GM12864 (cell line): ENCODE measurements around the gene LZTFL1.

Experiments
- DNase-seq: peaks from one replicate; pipeline ENCODE4 v3.0.0-alpha.2; 2011; ENCODE audit warnings: low read depth
- H3K4me3 ChIP-seq: 2 replicates; pipeline ENCODE4 v1.5.1; 2011; ENCODE audit warnings: mild to moderate bottlenecking, low read depth, low read length, control low read depth
- CTCF ChIP-seq: IDR thresholded peaks from 2 replicates; pipeline ENCODE4 v1.5.1; 2011; ENCODE audit warnings: low read depth, mild to moderate bottlenecking, moderate library complexity, low read length, control low read depth, inconsistent platforms; ENCODE audit errors: missing control alignments

Gene LZTFL1

DNA sequence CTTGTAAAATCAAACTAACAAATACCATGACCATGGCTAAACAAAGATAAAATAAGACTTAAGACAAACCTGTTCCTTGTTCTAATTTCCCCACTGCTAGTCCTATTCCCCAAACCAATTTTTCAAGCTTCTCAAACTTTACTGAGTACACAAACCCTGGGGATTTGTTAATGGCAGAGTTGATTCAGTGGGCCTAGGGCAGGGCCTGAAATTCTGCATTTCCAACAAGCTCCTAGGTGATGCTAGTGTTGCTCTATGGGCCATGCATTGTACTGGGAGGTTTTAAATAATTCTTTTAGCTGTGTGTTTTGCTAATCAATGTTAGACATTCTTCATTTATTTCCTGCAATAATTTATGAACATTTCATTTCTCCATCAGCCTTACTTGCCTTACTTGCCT, 31.1 kb upstream of the LZTFL1 start:
- DNase-seq, result no peak
- H3K4me3 ChIP-seq, result no peak overlapping the region
- TF ChIP-seq CTCF, result no peak

DNA sequence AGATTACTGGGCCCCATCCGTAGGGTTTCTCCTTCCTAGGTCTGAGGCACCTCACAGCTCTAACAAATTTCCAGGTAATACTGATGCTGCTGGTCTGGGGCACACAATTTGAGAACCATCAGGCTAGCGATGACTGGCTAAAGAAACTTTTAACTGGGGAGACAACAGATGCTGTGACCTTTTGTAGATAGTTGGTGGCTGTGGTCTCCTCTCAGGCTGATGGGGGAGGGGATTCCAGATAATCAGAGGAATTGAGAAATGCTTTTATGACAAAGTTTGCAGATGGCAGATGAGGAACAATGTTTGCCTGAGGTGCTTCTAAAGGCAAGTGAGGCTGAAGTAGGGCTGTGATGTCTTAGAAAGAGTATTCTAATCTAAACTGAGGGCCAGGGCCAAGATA, 30.6 kb upstream of the LZTFL1 start:
- no peak for DNase-seq
- no peak for TF ChIP-seq CTCF
- H3K4me3 ChIP-seq, result no peak overlapping the region

- DNase-seq, result no peak
- no peak overlapping the region for H3K4me3 ChIP-seq
- TF ChIP-seq CTCF, result no peak
Measured at GRCh38 chr3:45871780-45872179, 29.9 kb upstream of the LZTFL1 start.

DNA sequence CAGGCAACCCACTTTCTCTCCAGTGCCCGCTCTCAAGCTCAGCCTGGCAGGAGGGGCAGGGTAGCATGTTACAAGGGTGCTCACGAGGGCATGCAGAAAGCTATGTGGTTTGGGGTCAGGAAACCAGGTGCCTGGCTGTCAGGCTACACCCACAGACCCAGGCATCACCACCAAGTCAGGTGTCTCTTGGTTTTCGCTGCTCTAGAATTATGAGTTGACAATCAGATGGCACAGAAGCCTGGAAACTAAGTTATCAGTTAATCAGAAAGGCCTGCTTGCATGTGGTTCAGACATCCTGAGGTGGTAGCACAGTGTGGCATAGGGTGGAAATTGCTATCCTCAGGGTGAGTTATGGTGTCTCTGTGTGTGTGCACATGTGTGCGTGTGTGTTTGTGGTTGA, 28.2 kb upstream of the LZTFL1 start:
- H3K4me3 ChIP-seq, result no peak overlapping the region
- no peak for DNase-seq

DNA sequence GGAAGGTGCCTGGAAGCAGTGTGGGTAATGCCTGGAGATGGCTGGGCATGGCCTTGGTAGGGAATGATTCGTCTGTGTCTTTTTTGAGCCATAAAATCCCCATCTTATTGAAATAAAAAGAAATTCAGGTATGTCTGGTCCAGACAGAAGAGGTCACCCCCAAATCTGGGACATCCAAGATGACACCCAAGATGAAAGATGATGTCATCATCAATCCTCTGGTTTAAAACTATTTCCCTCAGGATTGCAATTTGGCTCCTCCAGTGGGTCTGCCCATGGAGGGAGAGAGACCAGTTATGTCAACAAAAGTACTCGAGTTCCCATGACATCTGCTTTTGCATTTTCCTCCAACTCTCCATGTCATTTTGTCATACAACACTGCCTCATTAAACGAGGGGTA, 27.7 kb upstream of the LZTFL1 start:
- no peak overlapping the region for H3K4me3 ChIP-seq
- TF ChIP-seq CTCF, result no peak

More for the DNA sequence above, 28.2 kb upstream of the LZTFL1 start:
- no peak for TF ChIP-seq CTCF

DNA sequence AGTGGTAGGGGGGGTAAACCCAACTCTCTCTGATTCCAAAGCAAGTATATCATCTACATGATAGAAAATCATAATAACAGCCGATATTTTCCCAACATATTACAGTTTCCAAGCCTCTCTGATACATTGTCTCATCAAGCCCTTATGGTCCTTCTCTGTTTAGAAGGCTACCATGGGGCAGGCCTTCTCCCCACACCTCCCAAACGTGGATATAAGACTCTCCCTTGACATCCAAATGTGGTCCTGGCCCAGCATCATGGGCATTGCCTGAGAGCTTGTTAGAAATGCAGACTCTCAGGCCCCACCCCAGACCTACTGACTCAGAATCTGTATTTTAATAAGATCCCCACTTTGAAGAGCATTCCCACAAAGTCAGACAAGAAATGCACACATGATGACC, 26.7 kb upstream of the LZTFL1 start:
- no peak for TF ChIP-seq CTCF
- DNase-seq, result no peak
- H3K4me3 ChIP-seq, result no peak overlapping the region

More for the DNA sequence above, 27.7 kb upstream of the LZTFL1 start:
- no peak for DNase-seq

DNA sequence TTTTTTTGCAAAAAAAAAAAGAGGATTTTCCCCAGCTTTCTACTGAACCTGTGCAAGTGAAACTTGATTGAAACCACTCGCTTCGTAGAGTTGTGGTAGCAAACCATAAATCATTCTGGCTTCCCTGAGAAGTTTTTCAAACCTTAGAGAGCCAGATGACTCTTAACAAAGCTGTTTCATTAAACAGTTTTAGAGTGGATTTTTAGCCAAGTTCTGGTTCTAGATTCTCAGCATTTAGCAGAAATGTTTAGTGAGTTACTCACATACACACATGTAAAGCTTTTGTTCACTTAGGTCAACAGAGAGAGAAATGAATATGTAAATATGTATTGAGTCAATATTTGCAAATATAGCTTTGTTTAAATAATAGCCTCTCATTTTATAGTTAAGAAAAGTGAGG, 26.3 kb upstream of the LZTFL1 start:
- DNase-seq, result no peak
- no peak for TF ChIP-seq CTCF
- H3K4me3 ChIP-seq, result no peak overlapping the region
